Pons (tissue), 1 donor: Measurements from ENCODE around the gene ANKRD18B.
"Not testable (repeated sequence)": the region's sequence is repeated elsewhere in the genome, so short reads cannot be mapped to it uniquely, and the experiment has no call there.

Source experiments
- DNase-seq: peaks from one replicate; pipeline ENCODE4 v3.0.0-alpha.2; 2016; ENCODE audit warnings: low spot score

ANKRD18B gene

GRCh38 chr9:33612410-33612809 lies 88.4 kb downstream of the ANKRD18B start:
- DNase-seq, result not testable (repeated sequence)

GRCh38 chr9:33614001-33614687 lies 90.1 kb downstream of the ANKRD18B start:
- no peak for DNase-seq

GRCh38 chr9:33618370-33618769 lies 94.3 kb downstream of the ANKRD18B start:
- DNase-seq, result not testable (repeated sequence)

GRCh38 chr9:33619666-33620404 lies 95.8 kb downstream of the ANKRD18B start:
- peak; percentile 37 for DNase-seq

- no peak for DNase-seq
These were observed 96.8 kb downstream of the ANKRD18B start for GRCh38 chr9:33620738-33621439.
